GM12878 (cell line): ENCODE results near the gene DAB2. TPM values are rescaled to one million over a fixed set of nuclear protein-coding genes. Genes with fewer than 3 reads are reported as not detected.

Source experiments
- ATAC-seq: fragments of 200-7000 bp; cut with Tn5 transposase; 3 replicates; pipeline ENCODE4 v1.9.1; 2020; ENCODE audit warnings: mild to moderate bottlenecking, moderate library complexity
- BruUV-seq: library from RNA; stranded (reverse); fragments of 400-500 nt; replicated peaks from 2 replicates; lab custom pipeline; 2021; lab: Mats Ljungman, UMichigan
- CTCF ChIA-PET: fragments of 300-600 bp; sonication (Branson Sonifier 250); formaldehyde crosslinking; extraction: SDS; loops from one replicate; lab custom pipeline; 2021; ENCODE audit warnings: inconsistent platforms; lab: Yijun Ruan, JAX
- POLR2A ChIA-PET: fragments of 350-600 bp; formaldehyde crosslinking; extraction: SDS; loops from one replicate; lab custom pipeline; 2021; ENCODE audit warnings: inconsistent platforms; lab: Charles Lee
- RAD21 ChIA-PET: fragments of 300-600 bp; sonication (Branson Sonifier 250); formaldehyde crosslinking; loops from one replicate; lab custom pipeline; 2023; ENCODE audit warnings: antibody characterized with exemption; ENCODE audit not compliant: unreplicated experiment; lab: Charles Lee
- SMC1A ChIA-PET: fragments of 300-600 bp; sonication (Branson Sonifier 250); formaldehyde crosslinking; loops from one replicate; lab custom pipeline; 2023; ENCODE audit not compliant: unreplicated experiment, uncharacterized antibody; lab: Charles Lee
- DNase-seq: peaks from one replicate; pipeline ENCODE4 v3.0.0-alpha.2; 2011; ENCODE audit warnings: low read depth, low spot score
- FAIRE-seq: peaks from 3 replicates; lab custom pipeline; 2011; peaks lifted over from hg19 to GRCh38; lab: Jason Lieb, UNC
- H2AFZ ChIP-seq: 2 replicates; pipeline ENCODE4 v1.6.0; 2011; ENCODE audit warnings: low read depth, low read length, control low read depth; ENCODE audit not compliant: control insufficient read depth
- H3K27ac ChIP-seq: 2 replicates; pipeline ENCODE4 v1.5.1; 2011; ENCODE audit warnings: control low read depth; ENCODE audit not compliant: control insufficient read depth, insufficient read depth
- H3K27me3 ChIP-seq, 2 experiments: replicated peaks in 1 of 2; 2 replicates each; pipeline versions ENCODE4 v1.6.0 to v1.6.1; 2011; ENCODE audit warnings: low read length in 1 of 2; ENCODE audit not compliant: control insufficient read depth in 2 of 2, insufficient read depth in 2 of 2
- H3K36me3 ChIP-seq, 2 experiments: 2 replicates each; pipeline ENCODE4 v1.5.1; 2011; ENCODE audit warnings: low read length in 1 of 2; ENCODE audit not compliant: control insufficient read depth in 2 of 2, insufficient read depth in 2 of 2
- H3K4me1 ChIP-seq: 2 replicates; pipeline ENCODE4 v1.6.1; 2011; ENCODE audit warnings: mild to moderate bottlenecking, low read length, moderate library complexity, mixed read lengths; ENCODE audit not compliant: control insufficient read depth, insufficient read depth
- H3K4me2 ChIP-seq: 2 replicates; pipeline ENCODE4 v1.6.0; 2011; ENCODE audit warnings: control low read depth; ENCODE audit not compliant: control insufficient read depth, insufficient read depth
- H3K4me3 ChIP-seq: fragments of 200-600 bp; sonication (generic); 2 replicates; pipeline ENCODE4 v1.5.1; 2016
- H3K79me2 ChIP-seq: 2 replicates; pipeline ENCODE4 v1.6.0; 2011; ENCODE audit warnings: low read length; ENCODE audit not compliant: control insufficient read depth, insufficient read depth
- H3K9ac ChIP-seq: 2 replicates; pipeline ENCODE4 v1.8.0; 2011; ENCODE audit warnings: low read length, control low read depth, mixed read lengths; ENCODE audit not compliant: control insufficient read depth, insufficient read depth
- H3K9me3 ChIP-seq: replicated peaks from 3 replicates; pipeline ENCODE4 v1.5.1; 2011; ENCODE audit warnings: mild to moderate bottlenecking, low read length; ENCODE audit not compliant: control insufficient read depth, insufficient read depth
- H4K20me1 ChIP-seq: 2 replicates; pipeline ENCODE4 v1.6.0; 2011; ENCODE audit not compliant: control insufficient read depth, insufficient read depth
- BRCA1 ChIP-seq: IDR thresholded peaks from 2 replicates; pipeline ENCODE4 v1.6.1; 2011; ENCODE audit warnings: low read depth, low read length, improper control_type of control experiment
- CHD1 ChIP-seq: IDR thresholded peaks from 2 replicates; pipeline ENCODE4 v1.6.1; 2012; ENCODE audit warnings: low read depth, low read length, improper control_type of control experiment
- EGR1 ChIP-seq, 2 experiments: IDR thresholded peaks; 1 replicate in 1 of 2; 2 replicates in 1 of 2; pipeline ENCODE4 v1.6.1; 2011 to 2012; ENCODE audit warnings: low read depth in 2 of 2, low read length in 2 of 2, borderline replicate concordance in 1 of 2, mild to moderate bottlenecking in 1 of 2, moderate library complexity in 1 of 2
- FOXM1 ChIP-seq: IDR thresholded peaks from 2 replicates; pipeline ENCODE4 v1.6.1; 2012; ENCODE audit warnings: low read depth, mild to moderate bottlenecking, inconsistent platforms, low read length, moderate library complexity
- NR2C1 ChIP-seq: fragments of 450-650 bp; IDR thresholded peaks from 2 replicates; pipeline ENCODE4 v1.6.1; 2017; ENCODE audit warnings: antibody characterized with exemption, mild to moderate bottlenecking, moderate library complexity
- RFX5 ChIP-seq: IDR thresholded peaks from 2 replicates; pipeline ENCODE4 v1.6.1; 2011; ENCODE audit warnings: low read depth, low read length, improper control_type of control experiment
- YY1 ChIP-seq: IDR thresholded peaks from 2 replicates; pipeline ENCODE4 v1.6.1; 2011; ENCODE audit warnings: low read depth, mild to moderate bottlenecking, low read length
- WGBS: methylation state at CpG from one replicate; pipeline ENCODE4 v1.1.6; 2016; ENCODE audit warnings: low lambda C conversion rate; ENCODE audit not compliant: insufficient replicate concordance, insufficient coverage; ENCODE audit errors: missing lambda C conversion rate; 5-methylcytosine and 5-hydroxymethylcytosine counted together
- in situ Hi-C: fragments of 300-500 bp; cut with MboI; formaldehyde crosslinking; loops from 9 replicates; pipeline ENCODE4 v1.14.3; 2018; ENCODE audit warnings: mixed read lengths
- intact Hi-C: fragments of 100-400 bp; cut with micrococcal nuclease; formaldehyde crosslinking; loops from one replicate; pipeline ENCODE4 v1.14.2; 2022; ENCODE audit not compliant: unreplicated experiment
- polyA plus RNA-seq, 11 experiments: library from polyadenylated mRNA; depleted of rRNA in 4 of 11; unstranded in 6 of 11; stranded (reverse) in 5 of 11; fragments of >200 nt; fragmentation: Nextera tagmentation in 4 of 11; fragmentation: Illumina TruSeq in 1 of 11; extraction: Ambion mirVana in 4 of 11; extraction: Trizol in 1 of 11; gene quantifications; 1 replicate in 1 of 11; 2 replicates in 10 of 11; pipeline versions ENCODE4 v1.2.1 to v1.2.3, GENCODE V29; 2011 to 2016; ENCODE audit warnings: inconsistent platforms in 2 of 11, missing spikeins in 2 of 11, low read depth in 1 of 11
- total RNA-seq, 4 experiments: library from RNA; depleted of rRNA in 3 of 4; stranded (reverse); fragments of >200 nt in 3 of 4; fragmentation: Illumina TruSeq in 1 of 4; extraction: Trizol in 1 of 4; gene quantifications; 2 replicates each; pipeline versions ENCODE4 v1.2.1 to v1.2.3, GENCODE V29; 2013 to 2021
- TF ChIP-seq, protein P1 (sequence below): fragments of 450-650 bp; conservative IDR thresholded peaks from 2 replicates; pipeline ENCODE4 v1.6.1; 2017; ENCODE audit warnings: mild to moderate bottlenecking, moderate library complexity
- TF ChIP-seq, protein P2 (sequence below): IDR thresholded peaks from 2 replicates; pipeline ENCODE4 v1.6.1; 2011; ENCODE audit warnings: borderline replicate concordance, low read depth, mild to moderate bottlenecking, moderate library complexity, low read length; ENCODE audit not compliant: insufficient read depth, poor library complexity, severe bottlenecking
- TF ChIP-seq, protein P3 (sequence below): IDR thresholded peaks from 2 replicates; pipeline ENCODE4 v1.6.1; 2011; ENCODE audit warnings: borderline replicate concordance, low read depth, mild to moderate bottlenecking, moderate library complexity, mixed read lengths, low read length; ENCODE audit not compliant: insufficient read depth; ENCODE audit errors: extremely low read length
- TF ChIP-seq, protein P4 (sequence below): fragments of 450-650 bp; IDR thresholded peaks from 2 replicates; pipeline ENCODE4 v1.6.1; 2017; ENCODE audit warnings: borderline replicate concordance

The DAB2 gene
- total and polyA plus RNA-seq, 10 of the 15 experiments (the other 5 are each of a cell fraction or from before 2014, with no cell fraction given) = 0.05 to 0.23 (median 0.11) TPM; not detected in 7

DNA sequence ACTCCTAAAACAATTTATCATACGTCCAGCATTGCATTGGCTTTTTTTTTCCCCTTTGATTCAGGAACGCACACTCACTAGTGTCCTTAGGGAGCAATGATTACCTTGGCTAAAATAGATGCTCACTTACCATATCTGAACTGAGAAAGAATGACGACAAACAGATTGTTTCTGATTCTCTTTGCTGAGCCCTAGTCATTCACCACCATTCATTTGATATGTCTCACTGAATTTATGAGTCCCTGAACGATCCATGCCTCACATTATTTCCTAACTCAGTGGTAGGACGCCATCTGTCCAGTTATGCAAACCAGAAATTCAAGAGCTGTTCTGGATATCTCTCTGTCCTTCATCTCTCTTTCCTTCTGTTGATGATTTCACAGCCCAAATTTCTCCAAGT, 39.3 kb upstream of the DAB2 start:
- BruUV-seq = no TSS peak
- Histone ChIP-seq H4K20me1 (no peaks in the 10 kb centered on the region), H3K27me3 (no peaks in the 10 kb centered on the region), H3K9ac (no peak overlapping the region), H3K79me2 (no peaks in the 10 kb centered on the region), H3K4me2 (no peak overlapping the region), H3K4me1 (no peaks in the 10 kb centered on the region), H3K27ac (no peak overlapping the region), H3K4me3 (no peak overlapping the region), H3K36me3 (no peaks in the 10 kb centered on the region), H3K9me3 (no peaks in the 10 kb centered on the region), H2AFZ (no peak overlapping the region)
- ChIA-PET RAD21 (no interaction called here), SMC1A (no interaction called here), POLR2A (no interaction called here), CTCF (interaction anchor here (1.7 kb wide), 1 partner anchor 12 kb away, joined by 3 read pairs; no protein-coding TSS in a partner anchor)
- intact Hi-C loops (no loop called here), in situ Hi-C loops (no loop called here)
- FAIRE-seq (no peak), ATAC-seq (no peak), DNase-seq (no peak)
- TF ChIP-seq FOXM1 (no peak), CHD1 (no peak), BRCA1 (no peak), EGR1 (IDR thresholded peaks at IDR 0.05; ENCODE audit: borderline replicate concordance in 1 of 2, low read depth in 2 of 2, low read length in 2 of 2) (no peak), RFX5 (no peak), NR2C1 (no peak), YY1 (no peak)
- TF ChIP-seq, protein P1, sequence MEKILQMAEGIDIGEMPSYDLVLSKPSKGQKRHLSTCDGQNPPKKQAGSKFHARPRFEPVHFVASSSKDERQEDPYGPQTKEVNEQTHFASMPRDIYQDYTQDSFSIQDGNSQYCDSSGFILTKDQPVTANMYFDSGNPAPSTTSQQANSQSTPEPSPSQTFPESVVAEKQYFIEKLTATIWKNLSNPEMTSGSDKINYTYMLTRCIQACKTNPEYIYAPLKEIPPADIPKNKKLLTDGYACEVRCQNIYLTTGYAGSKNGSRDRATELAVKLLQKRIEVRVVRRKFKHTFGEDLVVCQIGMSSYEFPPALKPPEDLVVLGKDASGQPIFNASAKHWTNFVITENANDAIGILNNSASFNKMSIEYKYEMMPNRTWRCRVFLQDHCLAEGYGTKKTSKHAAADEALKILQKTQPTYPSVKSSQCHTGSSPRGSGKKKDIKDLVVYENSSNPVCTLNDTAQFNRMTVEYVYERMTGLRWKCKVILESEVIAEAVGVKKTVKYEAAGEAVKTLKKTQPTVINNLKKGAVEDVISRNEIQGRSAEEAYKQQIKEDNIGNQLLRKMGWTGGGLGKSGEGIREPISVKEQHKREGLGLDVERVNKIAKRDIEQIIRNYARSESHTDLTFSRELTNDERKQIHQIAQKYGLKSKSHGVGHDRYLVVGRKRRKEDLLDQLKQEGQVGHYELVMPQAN = no peak
- TF ChIP-seq, protein P2, sequence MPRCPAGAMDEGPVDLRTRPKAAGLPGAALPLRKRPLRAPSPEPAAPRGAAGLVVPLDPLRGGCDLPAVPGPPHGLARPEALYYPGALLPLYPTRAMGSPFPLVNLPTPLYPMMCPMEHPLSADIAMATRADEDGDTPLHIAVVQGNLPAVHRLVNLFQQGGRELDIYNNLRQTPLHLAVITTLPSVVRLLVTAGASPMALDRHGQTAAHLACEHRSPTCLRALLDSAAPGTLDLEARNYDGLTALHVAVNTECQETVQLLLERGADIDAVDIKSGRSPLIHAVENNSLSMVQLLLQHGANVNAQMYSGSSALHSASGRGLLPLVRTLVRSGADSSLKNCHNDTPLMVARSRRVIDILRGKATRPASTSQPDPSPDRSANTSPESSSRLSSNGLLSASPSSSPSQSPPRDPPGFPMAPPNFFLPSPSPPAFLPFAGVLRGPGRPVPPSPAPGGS = no peak
- TF ChIP-seq, protein P3, sequence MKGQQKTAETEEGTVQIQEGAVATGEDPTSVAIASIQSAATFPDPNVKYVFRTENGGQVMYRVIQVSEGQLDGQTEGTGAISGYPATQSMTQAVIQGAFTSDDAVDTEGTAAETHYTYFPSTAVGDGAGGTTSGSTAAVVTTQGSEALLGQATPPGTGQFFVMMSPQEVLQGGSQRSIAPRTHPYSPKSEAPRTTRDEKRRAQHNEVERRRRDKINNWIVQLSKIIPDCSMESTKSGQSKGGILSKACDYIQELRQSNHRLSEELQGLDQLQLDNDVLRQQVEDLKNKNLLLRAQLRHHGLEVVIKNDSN = no peak
- TF ChIP-seq, protein P4, sequence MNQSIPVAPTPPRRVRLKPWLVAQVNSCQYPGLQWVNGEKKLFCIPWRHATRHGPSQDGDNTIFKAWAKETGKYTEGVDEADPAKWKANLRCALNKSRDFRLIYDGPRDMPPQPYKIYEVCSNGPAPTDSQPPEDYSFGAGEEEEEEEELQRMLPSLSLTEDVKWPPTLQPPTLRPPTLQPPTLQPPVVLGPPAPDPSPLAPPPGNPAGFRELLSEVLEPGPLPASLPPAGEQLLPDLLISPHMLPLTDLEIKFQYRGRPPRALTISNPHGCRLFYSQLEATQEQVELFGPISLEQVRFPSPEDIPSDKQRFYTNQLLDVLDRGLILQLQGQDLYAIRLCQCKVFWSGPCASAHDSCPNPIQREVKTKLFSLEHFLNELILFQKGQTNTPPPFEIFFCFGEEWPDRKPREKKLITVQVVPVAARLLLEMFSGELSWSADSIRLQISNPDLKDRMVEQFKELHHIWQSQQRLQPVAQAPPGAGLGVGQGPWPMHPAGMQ = no peak
- 25% methylated on average over 5 of the region's 5 CpGs for WGBS
